ENCODE results near the gene HRC.

DNA sequence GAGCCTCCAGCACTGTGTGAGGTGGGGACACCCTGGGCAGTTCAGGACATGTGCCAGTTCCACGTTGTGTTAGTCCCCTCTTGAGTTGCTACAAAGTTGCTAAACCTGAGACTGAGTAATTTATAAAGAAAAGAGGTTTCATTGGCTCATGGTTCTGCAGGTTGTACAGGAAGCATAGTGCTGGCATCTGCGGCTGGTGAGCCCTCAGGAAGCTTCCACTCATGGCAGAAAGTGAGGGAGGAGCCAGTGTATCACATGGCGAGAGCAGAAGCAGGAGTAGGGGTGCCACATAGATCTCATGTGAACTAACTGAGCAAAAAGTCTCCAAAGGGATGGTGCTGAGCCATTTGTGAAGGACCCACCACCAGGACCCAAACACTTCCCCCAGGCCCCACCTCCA is 35.6 kb upstream of the HRC start:
- TF ChIP-seq POLR2A (IDR thresholded peaks at IDR 0.05; ENCODE audit: low read length) = no peak
- TF ChIP-seq GATA1 (IDR thresholded peaks at IDR 0.05; ENCODE audit: low read depth, low read length) = no peak
